Measurements from ENCODE around the gene MYO9B.
"Not testable (repeated sequence)": the region's sequence is repeated elsewhere in the genome, so short reads cannot be mapped to it uniquely, and the experiment has no call there.

The MYO9B gene

GRCh38 chr19:17091758-17092333 lies 16.3 kb downstream of the MYO9B start:
- Histone ChIP-seq H3K4me1 (ENCODE audit: control insufficient read depth, insufficient read depth, low read length) (peaks cover 32% of the 10 kb centered on the region), H3K27ac (ENCODE audit: low read length) (no peak overlapping the region), H3K36me3 (ENCODE audit: control insufficient read depth in 2 of 2, insufficient read depth in 2 of 2, low read length in 2 of 2) (peaks cover 0 to 2% of the 10 kb centered on the region in 2 donors), H3K27me3 (ENCODE audit: control insufficient read depth in 1 of 2, insufficient read depth in 2 of 2, low read length in 2 of 2) (no peaks in the 10 kb centered on the region), H3K4me3 (ENCODE audit: low read length in 2 of 2) (no peak overlapping the region), H3K9me3 (ENCODE audit: control insufficient read depth in 2 of 2, low read length in 2 of 2) (no peaks in the 10 kb centered on the region), H3K9ac (ENCODE audit: low read length in 2 of 2) (no peak overlapping the region)

GRCh38 chr19:17092696-17093095 lies 17.1 kb downstream of the MYO9B start:
- Histone ChIP-seq H3K4me1 (ENCODE audit: control insufficient read depth, insufficient read depth, low read length) (peaks cover 30% of the 10 kb centered on the region), H3K36me3 (ENCODE audit: control insufficient read depth in 2 of 2, insufficient read depth in 2 of 2, low read length in 2 of 2) (peaks cover 0 to 2% of the 10 kb centered on the region in 2 donors), H3K9ac (ENCODE audit: low read length in 2 of 2) (no peak overlapping the region), H3K27me3 (ENCODE audit: control insufficient read depth in 1 of 2, insufficient read depth in 2 of 2, low read length in 2 of 2) (no peaks in the 10 kb centered on the region), H3K9me3 (ENCODE audit: control insufficient read depth in 2 of 2, low read length in 2 of 2) (no peaks in the 10 kb centered on the region), H3K27ac (ENCODE audit: low read length) (no peak overlapping the region), H3K4me3 (ENCODE audit: low read length in 2 of 2) (no peak overlapping the region)

- H3K4me1 ChIP-seq (ENCODE audit: control insufficient read depth, insufficient read depth, low read length): peaks cover 18% of the 10 kb centered on the region
- H3K4me3 ChIP-seq (ENCODE audit: low read length in 2 of 2): peak overlapping the region in 1 of 2 donors; percentile 8
- peak overlapping the region; percentile 60 for H3K27ac ChIP-seq (ENCODE audit: low read length)
Observed at GRCh38 chr19:17094694-17095093, 19.1 kb downstream of the MYO9B start.

GRCh38 chr19:17095141-17095919 lies 19.8 kb downstream of the MYO9B start:
- Histone ChIP-seq H3K27me3 (ENCODE audit: control insufficient read depth in 1 of 2, insufficient read depth in 2 of 2, low read length in 2 of 2) (no peaks in the 10 kb centered on the region), H3K36me3 (ENCODE audit: control insufficient read depth in 2 of 2, insufficient read depth in 2 of 2, low read length in 2 of 2) (peaks cover 0 to 2% of the 10 kb centered on the region in 2 donors), H3K27ac (ENCODE audit: low read length) (peak overlapping the region; percentile 60), H3K4me1 (ENCODE audit: control insufficient read depth, insufficient read depth, low read length) (peaks cover 13% of the 10 kb centered on the region), H3K9ac (ENCODE audit: low read length in 2 of 2) (no peak overlapping the region), H3K9me3 (ENCODE audit: control insufficient read depth in 2 of 2, low read length in 2 of 2) (no peaks in the 10 kb centered on the region), H3K4me3 (ENCODE audit: low read length in 2 of 2) (peak overlapping the region in 1 of 2 donors; percentile 8)

More at GRCh38 chr19:17094694-17095093, 19.1 kb downstream of the MYO9B start:
- H3K36me3 ChIP-seq (ENCODE audit: control insufficient read depth in 2 of 2, insufficient read depth in 2 of 2, low read length in 2 of 2); H3K27me3 ChIP-seq (ENCODE audit: control insufficient read depth in 1 of 2, insufficient read depth in 2 of 2, low read length in 2 of 2); H3K9ac ChIP-seq (ENCODE audit: low read length in 2 of 2); H3K9me3 ChIP-seq (ENCODE audit: control insufficient read depth in 2 of 2, low read length in 2 of 2): not testable (repeated sequence)

GRCh38 chr19:17097593-17098126 lies 22.1 kb downstream of the MYO9B start:
- Histone ChIP-seq H3K9ac (ENCODE audit: low read length in 2 of 2) (no peak overlapping the region), H3K27me3 (ENCODE audit: control insufficient read depth in 1 of 2, insufficient read depth in 2 of 2, low read length in 2 of 2) (no peaks in the 10 kb centered on the region), H3K9me3 (ENCODE audit: control insufficient read depth in 2 of 2, low read length in 2 of 2) (no peaks in the 10 kb centered on the region), H3K27ac (ENCODE audit: low read length) (peak overlapping the region; percentile 38), H3K4me1 (ENCODE audit: control insufficient read depth, insufficient read depth, low read length) (peaks cover 9% of the 10 kb centered on the region), H3K4me3 (ENCODE audit: low read length in 2 of 2) (no peak overlapping the region), H3K36me3 (ENCODE audit: control insufficient read depth in 2 of 2, insufficient read depth in 2 of 2, low read length in 2 of 2) (peaks cover 8 to 11% of the 10 kb centered on the region in 2 donors)

- Histone ChIP-seq H3K27ac (ENCODE audit: low read length) (no peak overlapping the region), H3K4me1 (ENCODE audit: control insufficient read depth, insufficient read depth, low read length) (peaks cover 9% of the 10 kb centered on the region), H3K9ac (ENCODE audit: low read length in 2 of 2) (no peak overlapping the region), H3K4me3 (ENCODE audit: low read length in 2 of 2) (no peak overlapping the region), H3K9me3 (ENCODE audit: control insufficient read depth in 2 of 2, low read length in 2 of 2) (no peaks in the 10 kb centered on the region), H3K27me3 (ENCODE audit: control insufficient read depth in 1 of 2, insufficient read depth in 2 of 2, low read length in 2 of 2) (no peaks in the 10 kb centered on the region), H3K36me3 (ENCODE audit: control insufficient read depth in 2 of 2, insufficient read depth in 2 of 2, low read length in 2 of 2) (peaks cover 12 to 14% of the 10 kb centered on the region in 2 donors)
Observed at GRCh38 chr19:17098326-17098725, 22.7 kb downstream of the MYO9B start.

- peaks cover 17 to 26% of the 10 kb centered on the region in 2 donors for H3K36me3 ChIP-seq (ENCODE audit: control insufficient read depth in 2 of 2, insufficient read depth in 2 of 2, low read length in 2 of 2)
- H3K9me3 ChIP-seq (ENCODE audit: control insufficient read depth in 2 of 2, low read length in 2 of 2): no peaks in the 10 kb centered on the region
- H3K27me3 ChIP-seq (ENCODE audit: control insufficient read depth in 1 of 2, insufficient read depth in 2 of 2, low read length in 2 of 2): no peaks in the 10 kb centered on the region
- no peak overlapping the region for H3K27ac ChIP-seq (ENCODE audit: low read length)
- peaks cover 5% of the 10 kb centered on the region for H3K4me1 ChIP-seq (ENCODE audit: control insufficient read depth, insufficient read depth, low read length)
- no peak overlapping the region for H3K9ac ChIP-seq (ENCODE audit: low read length in 2 of 2)
- H3K4me3 ChIP-seq (ENCODE audit: low read length in 2 of 2): no peak overlapping the region
Observed at GRCh38 chr19:17101686-17102628, 26.4 kb downstream of the MYO9B start.

- peaks cover 17 to 26% of the 10 kb centered on the region in 2 donors for H3K36me3 ChIP-seq (ENCODE audit: control insufficient read depth in 2 of 2, insufficient read depth in 2 of 2, low read length in 2 of 2)
Observed at GRCh38 chr19:17103177-17103576, 27.6 kb downstream of the MYO9B start.

GRCh38 chr19:17104679-17105078 lies 29.1 kb downstream of the MYO9B start:
- H3K36me3 ChIP-seq (ENCODE audit: control insufficient read depth in 2 of 2, insufficient read depth in 2 of 2, low read length in 2 of 2): peaks cover 17 to 26% of the 10 kb centered on the region in 2 donors
- H3K27me3 ChIP-seq (ENCODE audit: control insufficient read depth in 1 of 2, insufficient read depth in 2 of 2, low read length in 2 of 2): no peaks in the 10 kb centered on the region
- no peak overlapping the region for H3K4me3 ChIP-seq (ENCODE audit: low read length in 2 of 2)
- peaks cover 16% of the 10 kb centered on the region for H3K4me1 ChIP-seq (ENCODE audit: control insufficient read depth, insufficient read depth, low read length)
- H3K27ac ChIP-seq (ENCODE audit: low read length): no peak overlapping the region
- H3K9ac ChIP-seq (ENCODE audit: low read length in 2 of 2): no peak overlapping the region
- no peaks in the 10 kb centered on the region for H3K9me3 ChIP-seq (ENCODE audit: control insufficient read depth in 2 of 2, low read length in 2 of 2)

More at GRCh38 chr19:17103177-17103576, 27.6 kb downstream of the MYO9B start:
- H3K9ac ChIP-seq (ENCODE audit: low read length in 2 of 2): no peak overlapping the region
- no peaks in the 10 kb centered on the region for H3K9me3 ChIP-seq (ENCODE audit: control insufficient read depth in 2 of 2, low read length in 2 of 2)
- no peaks in the 10 kb centered on the region for H3K27me3 ChIP-seq (ENCODE audit: control insufficient read depth in 1 of 2, insufficient read depth in 2 of 2, low read length in 2 of 2)
- no peak overlapping the region for H3K4me3 ChIP-seq (ENCODE audit: low read length in 2 of 2)
- no peak overlapping the region for H3K27ac ChIP-seq (ENCODE audit: low read length)
- H3K4me1 ChIP-seq (ENCODE audit: control insufficient read depth, insufficient read depth, low read length): peaks cover 12% of the 10 kb centered on the region

GRCh38 chr19:17105556-17105955 lies 30.0 kb downstream of the MYO9B start:
- Histone ChIP-seq H3K36me3 (ENCODE audit: control insufficient read depth in 2 of 2, insufficient read depth in 2 of 2, low read length in 2 of 2) (peaks cover 19 to 32% of the 10 kb centered on the region in 2 donors), H3K4me3 (ENCODE audit: low read length in 2 of 2) (no peak overlapping the region), H3K9ac (ENCODE audit: low read length in 2 of 2) (no peak overlapping the region), H3K9me3 (ENCODE audit: control insufficient read depth in 2 of 2, low read length in 2 of 2) (no peaks in the 10 kb centered on the region), H3K27me3 (ENCODE audit: control insufficient read depth in 1 of 2, insufficient read depth in 2 of 2, low read length in 2 of 2) (no peaks in the 10 kb centered on the region), H3K4me1 (ENCODE audit: control insufficient read depth, insufficient read depth, low read length) (peaks cover 16% of the 10 kb centered on the region), H3K27ac (ENCODE audit: low read length) (no peak overlapping the region)

All from stomach smooth muscle (tissue), 2 donors.